A549 (cell line): ENCODE results near the gene ICOS. TPM values are rescaled to one million over a fixed set of nuclear protein-coding genes. Genes with fewer than 3 reads are reported as not detected.
"Not testable (repeated sequence)": the region's sequence is repeated elsewhere in the genome, so short reads cannot be mapped to it uniquely, and the experiment has no call there.

Experiments
- ATAC-seq, 2 experiments: fragments of 200-7000 bp in 1 of 2; fragments of >200 bp in 1 of 2; cut with Nextera tagmentation in 1 of 2; cut with Tn5 transposase in 1 of 2; 3 replicates each; pipeline versions ENCODE4 v1.8.0 to v1.9.1; 2018 to 2020; ENCODE audit warnings: mild to moderate bottlenecking in 1 of 2, moderate library complexity in 1 of 2
- CTCF ChIA-PET: fragments of 300-600 bp; sonication (Branson Sonifier 250); formaldehyde crosslinking; extraction: SDS; loops from one replicate; lab custom pipeline; 2021; ENCODE audit warnings: antibody characterized with exemption, inconsistent platforms; lab: Yijun Ruan, JAX
- POLR2A ChIA-PET: fragments of 350-600 bp; formaldehyde crosslinking; extraction: SDS; loops from one replicate; lab custom pipeline; 2021; ENCODE audit warnings: antibody characterized with exemption, inconsistent platforms; lab: Yijun Ruan, JAX
- DNase-seq, 2 experiments: peaks; one replicate each; pipeline versions ENCODE4 v3.0.0 to v3.0.0-alpha.2; 2011 to 2016; ENCODE audit warnings: low read depth in 1 of 2, low spot score in 1 of 2
- FAIRE-seq: peaks from 2 replicates; lab custom pipeline; 2011; peaks lifted over from hg19 to GRCh38; lab: Jason Lieb, UNC
- H3K27ac ChIP-seq, 2 experiments: fragments of >200 bp; sonication (Bioruptor Twin); formaldehyde crosslinking; 3 replicates each; pipeline ENCODE4 v1.5.1; 2016 to 2017
- H3K4me1 ChIP-seq: fragments of >200 bp; sonication (Bioruptor Twin); formaldehyde crosslinking; 3 replicates; pipeline ENCODE4 v1.6.1; 2016
- H3K4me2 ChIP-seq: fragments of >200 bp; sonication (Bioruptor Twin); formaldehyde crosslinking; 3 replicates; pipeline ENCODE4 v1.6.1; 2016
- H3K4me3 ChIP-seq: fragments of >200 bp; sonication (Bioruptor Twin); formaldehyde crosslinking; 3 replicates; pipeline ENCODE4 v1.5.1; 2016
- H3K9me3 ChIP-seq: fragments of >200 bp; sonication (Bioruptor Twin); formaldehyde crosslinking; 3 replicates; pipeline ENCODE4 v1.6.1; 2016
- ATOH8 ChIP-seq: fragments of 250-450 bp; sonication (Bioruptor Pico); IDR thresholded peaks from 2 replicates; pipeline ENCODE4 v1.5.0; 2020; ENCODE audit warnings: low read depth, mild to moderate bottlenecking, moderate library complexity
- BHLHE40 ChIP-seq: IDR thresholded peaks from 2 replicates; pipeline ENCODE4 v1.6.1; 2012; ENCODE audit warnings: low read depth, low read length, inconsistent platforms
- CBX2 ChIP-seq: fragments of 200-600 bp; sonication (generic); IDR thresholded peaks from 2 replicates; pipeline ENCODE4 v1.6.1; 2016; ENCODE audit warnings: low read depth, mild to moderate bottlenecking, borderline replicate concordance
- CBX8 ChIP-seq: fragments of 200-600 bp; sonication (generic); IDR thresholded peaks from 2 replicates; pipeline ENCODE4 v1.6.1; 2016
- EP300 ChIP-seq, 2 experiments: fragments of >200 bp; sonication (Bioruptor Twin); formaldehyde crosslinking; IDR thresholded peaks; 2 replicates in 1 of 2; 3 replicates in 1 of 2; pipeline ENCODE4 v1.6.1; 2016 to 2017
- HOXB13 ChIP-seq: fragments of 250-450 bp; sonication (Bioruptor Pico); IDR thresholded peaks from 2 replicates; pipeline ENCODE4 v1.5.0; 2020; ENCODE audit warnings: low read depth, mild to moderate bottlenecking, moderate library complexity
- JUNB ChIP-seq: fragments of >200 bp; sonication (Bioruptor Twin); formaldehyde crosslinking; IDR thresholded peaks from 2 replicates; pipeline ENCODE4 v1.6.1; 2016
- KDM5A ChIP-seq: fragments of 200-600 bp; sonication (generic); IDR thresholded peaks from 2 replicates; pipeline ENCODE4 v1.6.1; 2016; ENCODE audit warnings: antibody characterized with exemption, mild to moderate bottlenecking
- MAZ ChIP-seq: fragments of 150-350 bp; IDR thresholded peaks from 2 replicates; pipeline ENCODE4 v1.6.1; 2014; ENCODE audit warnings: antibody characterized with exemption, low read depth, low read length, borderline replicate concordance
- PHF8 ChIP-seq: fragments of 200-600 bp; sonication (generic); IDR thresholded peaks from 2 replicates; pipeline ENCODE4 v1.6.1; 2016; ENCODE audit warnings: low read depth, mild to moderate bottlenecking, antibody characterized with exemption, moderate library complexity, borderline replicate concordance
- POLR2A ChIP-seq: IDR thresholded peaks from 2 replicates; pipeline ENCODE4 v1.6.1; 2012; ENCODE audit warnings: mild to moderate bottlenecking, low read length
- RARB ChIP-seq: fragments of 250-450 bp; sonication (Bioruptor Pico); IDR thresholded peaks from 2 replicates; pipeline ENCODE4 v1.8.0; 2021; ENCODE audit warnings: mild to moderate bottlenecking, moderate library complexity
- RNF2 ChIP-seq: fragments of 200-600 bp; sonication (generic); IDR thresholded peaks from 2 replicates; pipeline ENCODE4 v1.6.1; 2016; ENCODE audit warnings: low read depth, mild to moderate bottlenecking, antibody characterized with exemption, moderate library complexity, borderline replicate concordance
- SREBF2 ChIP-seq: fragments of 450-650 bp; IDR thresholded peaks from 2 replicates; pipeline ENCODE4 v1.6.1; 2014; ENCODE audit warnings: mild to moderate bottlenecking, moderate library complexity
- ZC3H11A ChIP-seq: fragments of 450-650 bp; IDR thresholded peaks from 2 replicates; pipeline ENCODE4 v1.6.1; 2014; ENCODE audit warnings: antibody characterized with exemption, mild to moderate bottlenecking
- WGBS: methylation state at CpG from one replicate; pipeline ENCODE4 v1.1.6; 2017; ENCODE audit errors: missing lambda C conversion rate; 5-methylcytosine and 5-hydroxymethylcytosine counted together
- polyA plus RNA-seq, 4 experiments: library from polyadenylated mRNA; depleted of rRNA in 3 of 4; stranded (reverse); fragments of >200 nt; fragmentation: RNase III in 1 of 4; extraction: RNeasy Plus Mini Kit Qiagen cat#74134 plus additional on column Dnase treatment in 1 of 4; gene quantifications; 2 replicates in 3 of 4; 3 replicates in 1 of 4; pipeline ENCODE4 v1.2.3, GENCODE V29; 2011 to 2017
- TF ChIP-seq, protein P1 (sequence below): IDR thresholded peaks from 2 replicates; pipeline ENCODE4 v1.6.1; 2012
- TF ChIP-seq, protein P2 (sequence below): fragments of 150-350 bp; IDR thresholded peaks from 2 replicates; pipeline ENCODE4 v1.6.1; 2014; ENCODE audit warnings: low read depth, mild to moderate bottlenecking, low read length

The ICOS gene
- polyA plus RNA-seq, 2 of the 4 experiments (the other 2 are of a cell fraction), result not detected

GRCh38 chr2:203983064-203983715, 46.6 kb downstream of the ICOS start:
- no peak overlapping the region for H3K4me3 ChIP-seq
- no peak for DNase-seq
- CTCF ChIA-PET, result no interaction called here
- H3K27ac ChIP-seq, result no peak overlapping the region
- no peak overlapping the region for H3K4me2 ChIP-seq
- no peak for ATAC-seq
- no peaks in the 10 kb centered on the region for H3K4me1 ChIP-seq
- no peaks in the 10 kb centered on the region; the same call in 2 of the 3 replicates for H3K9me3 ChIP-seq
- FAIRE-seq, result no peak
- TF ChIP-seq MAZ, result no peak
- TF ChIP-seq, all 56 proteins: peak for 0
- 4% methylated on average over 5 of the region's 5 CpGs for WGBS
- POLR2A ChIA-PET, result no interaction called here

DNA sequence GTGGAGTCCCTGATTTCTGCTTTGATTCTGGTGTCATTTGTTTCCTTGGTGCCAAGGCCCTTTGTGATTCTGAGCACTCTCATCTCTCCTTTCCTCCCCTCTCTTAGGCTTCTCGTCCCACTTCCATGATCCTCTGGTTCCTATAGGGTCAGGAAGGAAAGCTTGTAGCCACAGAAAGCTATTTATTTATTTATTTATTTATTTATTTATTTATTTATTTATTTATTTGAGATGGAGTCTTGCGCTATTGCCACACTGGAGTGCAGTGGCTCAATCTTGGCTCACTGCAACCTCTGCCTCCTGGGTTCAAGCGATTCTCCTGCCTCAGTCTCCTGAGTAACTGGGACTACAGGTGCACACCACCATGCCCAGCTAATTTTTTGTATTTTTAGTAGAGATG, 49.4 kb downstream of the ICOS start:
- H3K4me1 ChIP-seq, H3K9me3 ChIP-seq, POLR2A ChIA-PET, FAIRE-seq, H3K27ac ChIP-seq, H3K4me2 ChIP-seq, H3K4me3 ChIP-seq, ATAC-seq, DNase-seq: not testable (repeated sequence)
- CTCF ChIA-PET, result interaction anchor here (2.3 kb wide), 1 partner anchor 9 kb away, joined by 7 read pairs; no protein-coding TSS in a partner anchor
- 33% methylated on average over 3 of the region's 3 CpGs for WGBS
- peak; percentile 59 for TF ChIP-seq ZC3H11A

GRCh38 chr2:203987959-203988358, 51.4 kb downstream of the ICOS start:
- ATAC-seq (no peak), FAIRE-seq (no peak), DNase-seq (no peak)
- Histone ChIP-seq H3K4me3 (no peak overlapping the region), H3K9me3 (no peaks in the 10 kb centered on the region), H3K4me2 (no peak overlapping the region), H3K27ac (no peak overlapping the region), H3K4me1 (no peaks in the 10 kb centered on the region)
- TF ChIP-seq RNF2, result no peak
- CTCF ChIA-PET, result no interaction called here
- WGBS, result 72% methylated on average over 2 of the region's 2 CpGs
- POLR2A ChIA-PET, result no interaction called here

DNA sequence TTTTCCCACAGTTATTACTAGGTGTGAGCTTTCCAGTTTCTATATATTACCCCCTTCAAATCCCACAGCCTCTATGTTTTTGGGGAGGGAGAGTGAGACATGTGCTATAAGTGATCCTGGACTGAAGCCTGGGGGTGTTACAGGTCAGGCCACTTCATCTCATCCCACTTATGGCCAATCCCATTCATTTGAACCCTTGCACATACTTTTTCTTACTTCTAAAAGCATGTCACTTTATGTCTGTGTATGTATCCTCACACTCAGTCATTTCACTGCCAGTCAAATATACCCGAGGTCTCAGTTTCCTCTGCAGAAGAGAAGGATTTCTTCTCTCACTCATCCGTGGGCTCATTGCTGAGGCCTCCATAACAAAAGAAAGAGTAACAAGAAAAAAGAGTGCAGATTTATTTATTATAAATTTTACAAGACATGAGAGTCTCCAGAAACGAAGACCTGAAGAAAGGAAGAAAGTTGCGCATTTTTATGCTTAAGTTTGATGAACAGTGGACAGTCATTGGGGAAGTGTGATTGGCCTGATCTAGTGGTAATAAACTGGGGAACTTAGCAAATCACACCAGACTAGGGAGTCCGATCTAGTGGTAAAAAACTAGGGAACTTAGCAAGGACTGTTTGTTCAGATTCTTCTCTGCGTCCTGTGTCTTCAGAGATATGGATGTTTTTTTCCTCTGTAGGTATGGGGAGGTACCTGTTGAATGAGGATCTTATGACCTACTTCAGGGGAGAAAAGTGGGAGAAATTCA, 52.1 kb downstream of the ICOS start:
- ChIA-PET POLR2A (no interaction called here), CTCF (no interaction called here)
- no peak overlapping the region for H3K4me3 ChIP-seq
- FAIRE-seq (no peak), DNase-seq (no peak), ATAC-seq (no peak)
- WGBS, result 38% methylated on average over 6 of the region's 6 CpGs
- no peaks in the 10 kb centered on the region for H3K4me1 ChIP-seq
- no peak overlapping the region for H3K4me2 ChIP-seq
- no peak for TF ChIP-seq BHLHE40
- no peak for TF ChIP-seq HOXB13 (CRISPR knock-in tag)
- TF ChIP-seq SREBF2, result no peak
- no peak for TF ChIP-seq RNF2
- TF ChIP-seq EP300 (IDR thresholded peaks at IDR 0.05), result no peak
- TF ChIP-seq, protein P1, sequence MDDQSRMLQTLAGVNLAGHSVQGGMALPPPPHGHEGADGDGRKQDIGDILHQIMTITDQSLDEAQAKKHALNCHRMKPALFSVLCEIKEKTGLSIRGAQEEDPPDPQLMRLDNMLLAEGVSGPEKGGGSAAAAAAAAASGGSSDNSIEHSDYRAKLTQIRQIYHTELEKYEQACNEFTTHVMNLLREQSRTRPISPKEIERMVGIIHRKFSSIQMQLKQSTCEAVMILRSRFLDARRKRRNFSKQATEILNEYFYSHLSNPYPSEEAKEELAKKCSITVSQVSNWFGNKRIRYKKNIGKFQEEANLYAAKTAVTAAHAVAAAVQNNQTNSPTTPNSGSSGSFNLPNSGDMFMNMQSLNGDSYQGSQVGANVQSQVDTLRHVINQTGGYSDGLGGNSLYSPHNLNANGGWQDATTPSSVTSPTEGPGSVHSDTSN, result no peak
- TF ChIP-seq KDM5A, result no peak
- TF ChIP-seq CBX8, result no peak
- no peak for TF ChIP-seq PHF8
- TF ChIP-seq ATOH8, result no peak
- TF ChIP-seq, protein P2, sequence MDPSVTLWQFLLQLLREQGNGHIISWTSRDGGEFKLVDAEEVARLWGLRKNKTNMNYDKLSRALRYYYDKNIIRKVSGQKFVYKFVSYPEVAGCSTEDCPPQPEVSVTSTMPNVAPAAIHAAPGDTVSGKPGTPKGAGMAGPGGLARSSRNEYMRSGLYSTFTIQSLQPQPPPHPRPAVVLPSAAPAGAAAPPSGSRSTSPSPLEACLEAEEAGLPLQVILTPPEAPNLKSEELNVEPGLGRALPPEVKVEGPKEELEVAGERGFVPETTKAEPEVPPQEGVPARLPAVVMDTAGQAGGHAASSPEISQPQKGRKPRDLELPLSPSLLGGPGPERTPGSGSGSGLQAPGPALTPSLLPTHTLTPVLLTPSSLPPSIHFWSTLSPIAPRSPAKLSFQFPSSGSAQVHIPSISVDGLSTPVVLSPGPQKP, result no peak
- TF ChIP-seq POLR2A, result no peak
- no peak for TF ChIP-seq CBX2
- no peak for TF ChIP-seq RARB (CRISPR knock-in tag)
- no peak for TF ChIP-seq JUNB
- TF ChIP-seq MAZ, result no peak
- TF ChIP-seq, all 56 proteins: peak for 0
- Histone ChIP-seq H3K9me3 (no peaks in the 10 kb centered on the region), H3K27ac (no peak overlapping the region)
